K562 (cell line): ENCODE results near the gene CALML3. TPM values are rescaled to one million over a fixed set of nuclear protein-coding genes. Genes with fewer than 3 reads are reported as not detected.

Source experiments
- ATF1 ChIP-seq, 2 experiments: fragments of 450-650 bp in 1 of 2; IDR thresholded peaks; 2 replicates each; pipeline ENCODE4 v1.6.1; 2016; ENCODE audit warnings: missing compliant biosample characterization in 1 of 2, missing genetic modification characterization in 1 of 2
- BRD4 ChIP-seq: fragments of 200-600 bp; sonication (generic); IDR thresholded peaks from 2 replicates; pipeline ENCODE4 v1.6.1; 2017; ENCODE audit warnings: inconsistent platforms
- CREB1 ChIP-seq, 2 experiments: sonication (generic) in 1 of 2; formaldehyde crosslinking in 1 of 2; IDR thresholded peaks; 2 replicates each; pipeline versions ENCODE4 v1.6.1 to v1.8.0; 2012 to 2022; ENCODE audit warnings: inconsistent platforms in 1 of 2, mild to moderate bottlenecking in 1 of 2, missing genetic modification reagents in 1 of 2, moderate library complexity in 1 of 2
- FIP1L1 ChIP-seq: fragments of 200-400 bp; formaldehyde crosslinking; IDR thresholded peaks from 2 replicates; pipeline ENCODE4 v1.6.1; 2018; ENCODE audit warnings: mild to moderate bottlenecking, low read depth, low read length; ENCODE audit not compliant: poor library complexity, severe bottlenecking
- HDGF ChIP-seq: fragments of 450-650 bp; IDR thresholded peaks from 2 replicates; pipeline ENCODE4 v1.6.1; 2016
- MTA1 ChIP-seq: fragments of 450-650 bp; IDR thresholded peaks from 2 replicates; pipeline ENCODE4 v1.6.1; 2017; ENCODE audit warnings: borderline replicate concordance
- MTF1 ChIP-seq: fragments of 250-450 bp; sonication (Bioruptor Pico); IDR thresholded peaks from 2 replicates; pipeline ENCODE4 v1.9.0; 2021; ENCODE audit warnings: moderate library complexity, mild to moderate bottlenecking, inconsistent platforms, borderline replicate concordance
- MYC ChIP-seq, 2 experiments: fragments of 250-450 bp in 1 of 2; sonication (Bioruptor Pico) in 1 of 2; IDR thresholded peaks; 2 replicates each; pipeline versions ENCODE4 v1.5.1 to v1.6.1; 2012 to 2021; ENCODE audit warnings: low read depth in 2 of 2, borderline replicate concordance in 1 of 2, improper control_type of control experiment in 1 of 2, low read length in 1 of 2, mild to moderate bottlenecking in 1 of 2, moderate library complexity in 1 of 2
- PCBP2 ChIP-seq: fragments of 200-400 bp; formaldehyde crosslinking; IDR thresholded peaks from 2 replicates; pipeline ENCODE4 v1.6.1; 2018; ENCODE audit warnings: low read length, low read depth, mild to moderate bottlenecking, moderate library complexity; ENCODE audit not compliant: poor library complexity, severe bottlenecking
- RAD21 ChIP-seq, 2 experiments: fragments of 250-450 bp in 1 of 2; fragments of 450-650 bp in 1 of 2; sonication (Bioruptor Pico) in 1 of 2; formaldehyde crosslinking in 1 of 2; IDR thresholded peaks in 1 of 2; conservative IDR thresholded peaks in 1 of 2; 2 replicates each; pipeline versions ENCODE4 v1.4.0 to v1.8.0; 2020 to 2022; ENCODE audit warnings: mild to moderate bottlenecking in 2 of 2, moderate library complexity in 1 of 2
- SMAD4 ChIP-seq: fragments of 250-450 bp; sonication (Bioruptor Pico); conservative IDR thresholded peaks from 2 replicates; pipeline ENCODE4 v1.8.0; 2021; ENCODE audit warnings: inconsistent platforms, mild to moderate bottlenecking, moderate library complexity
- SRSF1 ChIP-seq: fragments of 200-400 bp; formaldehyde crosslinking; IDR thresholded peaks from 2 replicates; pipeline ENCODE4 v1.6.1; 2017; ENCODE audit warnings: mild to moderate bottlenecking, low read depth, low read length, moderate library complexity
- SUPT5H ChIP-seq: fragments of 450-650 bp; IDR thresholded peaks from 2 replicates; pipeline ENCODE4 v1.6.1; 2016
- TOE1 ChIP-seq, 2 experiments: fragments of 450-650 bp in 1 of 2; sonication (generic) in 1 of 2; formaldehyde crosslinking in 1 of 2; IDR thresholded peaks; 2 replicates each; pipeline versions ENCODE4 v1.7.1 to v1.8.0; 2016 to 2022; ENCODE audit warnings: borderline replicate concordance in 2 of 2, mild to moderate bottlenecking in 2 of 2, antibody characterized with exemption in 1 of 2, inconsistent platforms in 1 of 2, low read depth in 1 of 2, missing genetic modification reagents in 1 of 2, moderate library complexity in 1 of 2
- ZNF24 ChIP-seq: fragments of 450-650 bp; IDR thresholded peaks from 2 replicates; pipeline ENCODE4 v1.6.1; 2016
- ZNF57 ChIP-seq: fragments of 450-650 bp; formaldehyde crosslinking; IDR thresholded peaks from 2 replicates; pipeline ENCODE4 v1.4.0; 2020; ENCODE audit warnings: mild to moderate bottlenecking, moderate library complexity
- ZNF780A ChIP-seq: fragments of 250-450 bp; sonication (Bioruptor Pico); IDR thresholded peaks from 2 replicates; pipeline ENCODE4 v1.5.0; 2021; ENCODE audit warnings: mild to moderate bottlenecking
- polyA plus RNA-seq, 8 experiments: library from polyadenylated mRNA; depleted of rRNA in 4 of 8; stranded (reverse) in 5 of 8; unstranded in 3 of 8; fragments of >200 nt; fragmentation: Nextera tagmentation in 2 of 8; fragmentation: Illumina TruSeq in 1 of 8; extraction: Ambion mirVana in 2 of 8; extraction: Trizol in 1 of 8; gene quantifications; 2 replicates each; pipeline versions ENCODE4 v1.2.1 to v1.2.3, GENCODE V29; 2011 to 2014; ENCODE audit warnings: inconsistent platforms in 1 of 8, missing spikeins in 1 of 8
- total RNA-seq, 7 experiments: library from RNA; depleted of rRNA in 6 of 7; stranded (reverse); fragments of >200 nt in 6 of 7; fragmentation: Illumina TruSeq in 2 of 7; extraction: Trizol in 2 of 7; gene quantifications; 2 replicates each; pipeline versions ENCODE4 v1.2.1 to v1.2.3, GENCODE V29; 2011 to 2021; ENCODE audit warnings: low replicate concordance in 1 of 7
- TF ChIP-seq, protein P1 (sequence below): sonication (generic); formaldehyde crosslinking; IDR thresholded peaks from 2 replicates; pipeline ENCODE4 v1.8.0; 2023; ENCODE audit warnings: missing genetic modification reagents, mild to moderate bottlenecking, borderline replicate concordance
- TF ChIP-seq, protein P2 (sequence below): fragments of 450-650 bp; IDR thresholded peaks from 2 replicates; pipeline ENCODE4 v1.6.1; 2016; ENCODE audit warnings: low read depth, mild to moderate bottlenecking, moderate library complexity
- TF ChIP-seq, protein P3 (sequence below): sonication (generic); formaldehyde crosslinking; IDR thresholded peaks from 2 replicates; pipeline ENCODE4 v1.8.1; 2023; ENCODE audit warnings: mild to moderate bottlenecking, missing genetic modification reagents

Gene CALML3
- total and polyA plus RNA-seq, 9 of the 15 experiments (the other 6 are each of a cell fraction or from before 2014, with no cell fraction given) = not detected

DNA sequence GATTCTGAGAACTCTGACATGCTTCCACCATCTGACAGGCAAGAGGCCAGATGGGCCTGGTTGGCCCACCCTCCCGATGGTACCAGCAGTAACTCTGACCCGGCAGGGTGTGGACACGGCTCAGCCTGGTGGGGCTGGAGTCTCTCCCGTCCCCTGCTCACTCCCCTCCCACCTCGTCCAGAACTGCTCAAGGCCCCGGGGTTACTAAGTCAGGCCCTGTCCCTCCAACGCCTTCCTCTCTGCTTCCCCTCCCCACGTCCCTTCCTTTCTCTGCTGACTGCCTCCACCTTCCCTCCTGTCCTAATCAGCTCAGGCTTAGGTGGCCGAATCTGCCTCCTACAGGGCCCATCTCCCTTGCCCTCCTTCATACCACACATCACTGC is 37.9 kb upstream of the CALML3 start (continued):
- no peak for TF ChIP-seq CREB1 (IDR thresholded peaks at IDR 0.05)
- 0 out of 2 replicates have a peak, but pooled peaks have one; percentile 8 for TF ChIP-seq CREB1 (CRISPR knock-in tag; IDR thresholded peaks at IDR 0.05)
- TF ChIP-seq FIP1L1 = no peak
- no peak for TF ChIP-seq ZNF780A (CRISPR knock-in tag)
- TF ChIP-seq SMAD4 (CRISPR knock-in tag) = 0 out of 2 replicates have a peak, but pooled peaks have one; percentile 31
- TF ChIP-seq MTF1 = no peak
- TF ChIP-seq SUPT5H = no peak
- peak in 1 of 2 experiments; percentile 11; a peak in 1 of 4 replicates for TF ChIP-seq RAD21 (CRISPR knock-in tag; conservative IDR thresholded peaks at IDR 0.05 in 1 of 2, IDR thresholded peaks at IDR 0.05 in 1 of 2)
- no peak for TF ChIP-seq SRSF1
- TF ChIP-seq, protein P1, sequence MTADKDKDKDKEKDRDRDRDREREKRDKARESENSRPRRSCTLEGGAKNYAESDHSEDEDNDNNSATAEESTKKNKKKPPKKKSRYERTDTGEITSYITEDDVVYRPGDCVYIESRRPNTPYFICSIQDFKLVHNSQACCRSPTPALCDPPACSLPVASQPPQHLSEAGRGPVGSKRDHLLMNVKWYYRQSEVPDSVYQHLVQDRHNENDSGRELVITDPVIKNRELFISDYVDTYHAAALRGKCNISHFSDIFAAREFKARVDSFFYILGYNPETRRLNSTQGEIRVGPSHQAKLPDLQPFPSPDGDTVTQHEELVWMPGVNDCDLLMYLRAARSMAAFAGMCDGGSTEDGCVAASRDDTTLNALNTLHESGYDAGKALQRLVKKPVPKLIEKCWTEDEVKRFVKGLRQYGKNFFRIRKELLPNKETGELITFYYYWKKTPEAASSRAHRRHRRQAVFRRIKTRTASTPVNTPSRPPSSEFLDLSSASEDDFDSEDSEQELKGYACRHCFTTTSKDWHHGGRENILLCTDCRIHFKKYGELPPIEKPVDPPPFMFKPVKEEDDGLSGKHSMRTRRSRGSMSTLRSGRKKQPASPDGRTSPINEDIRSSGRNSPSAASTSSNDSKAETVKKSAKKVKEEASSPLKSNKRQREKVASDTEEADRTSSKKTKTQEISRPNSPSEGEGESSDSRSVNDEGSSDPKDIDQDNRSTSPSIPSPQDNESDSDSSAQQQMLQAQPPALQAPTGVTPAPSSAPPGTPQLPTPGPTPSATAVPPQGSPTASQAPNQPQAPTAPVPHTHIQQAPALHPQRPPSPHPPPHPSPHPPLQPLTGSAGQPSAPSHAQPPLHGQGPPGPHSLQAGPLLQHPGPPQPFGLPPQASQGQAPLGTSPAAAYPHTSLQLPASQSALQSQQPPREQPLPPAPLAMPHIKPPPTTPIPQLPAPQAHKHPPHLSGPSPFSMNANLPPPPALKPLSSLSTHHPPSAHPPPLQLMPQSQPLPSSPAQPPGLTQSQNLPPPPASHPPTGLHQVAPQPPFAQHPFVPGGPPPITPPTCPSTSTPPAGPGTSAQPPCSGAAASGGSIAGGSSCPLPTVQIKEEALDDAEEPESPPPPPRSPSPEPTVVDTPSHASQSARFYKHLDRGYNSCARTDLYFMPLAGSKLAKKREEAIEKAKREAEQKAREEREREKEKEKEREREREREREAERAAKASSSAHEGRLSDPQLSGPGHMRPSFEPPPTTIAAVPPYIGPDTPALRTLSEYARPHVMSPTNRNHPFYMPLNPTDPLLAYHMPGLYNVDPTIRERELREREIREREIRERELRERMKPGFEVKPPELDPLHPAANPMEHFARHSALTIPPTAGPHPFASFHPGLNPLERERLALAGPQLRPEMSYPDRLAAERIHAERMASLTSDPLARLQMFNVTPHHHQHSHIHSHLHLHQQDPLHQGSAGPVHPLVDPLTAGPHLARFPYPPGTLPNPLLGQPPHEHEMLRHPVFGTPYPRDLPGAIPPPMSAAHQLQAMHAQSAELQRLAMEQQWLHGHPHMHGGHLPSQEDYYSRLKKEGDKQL (CRISPR knock-in tag) = no peak
- no peak for TF ChIP-seq MYC (IDR thresholded peaks at IDR 0.05; ENCODE audit: low read depth, low read length)
- no peak for TF ChIP-seq MYC (CRISPR knock-in tag; IDR thresholded peaks at IDR 0.05; ENCODE audit: borderline replicate concordance, low read depth)
- no peak for TF ChIP-seq BRD4
- TF ChIP-seq ZNF57 (CRISPR knock-in tag) = no peak
- TF ChIP-seq PCBP2 = no peak
- 0 out of 2 replicates have a peak, but pooled peaks have one; percentile 38 for TF ChIP-seq TOE1 (IDR thresholded peaks at IDR 0.05; ENCODE audit: borderline replicate concordance)
- TF ChIP-seq TOE1 (CRISPR knock-in tag; IDR thresholded peaks at IDR 0.05; ENCODE audit: borderline replicate concordance, low read depth) = no peak
- TF ChIP-seq, protein P2, sequence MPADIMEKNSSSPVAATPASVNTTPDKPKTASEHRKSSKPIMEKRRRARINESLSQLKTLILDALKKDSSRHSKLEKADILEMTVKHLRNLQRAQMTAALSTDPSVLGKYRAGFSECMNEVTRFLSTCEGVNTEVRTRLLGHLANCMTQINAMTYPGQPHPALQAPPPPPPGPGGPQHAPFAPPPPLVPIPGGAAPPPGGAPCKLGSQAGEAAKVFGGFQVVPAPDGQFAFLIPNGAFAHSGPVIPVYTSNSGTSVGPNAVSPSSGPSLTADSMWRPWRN = no peak
- TF ChIP-seq, protein P3, sequence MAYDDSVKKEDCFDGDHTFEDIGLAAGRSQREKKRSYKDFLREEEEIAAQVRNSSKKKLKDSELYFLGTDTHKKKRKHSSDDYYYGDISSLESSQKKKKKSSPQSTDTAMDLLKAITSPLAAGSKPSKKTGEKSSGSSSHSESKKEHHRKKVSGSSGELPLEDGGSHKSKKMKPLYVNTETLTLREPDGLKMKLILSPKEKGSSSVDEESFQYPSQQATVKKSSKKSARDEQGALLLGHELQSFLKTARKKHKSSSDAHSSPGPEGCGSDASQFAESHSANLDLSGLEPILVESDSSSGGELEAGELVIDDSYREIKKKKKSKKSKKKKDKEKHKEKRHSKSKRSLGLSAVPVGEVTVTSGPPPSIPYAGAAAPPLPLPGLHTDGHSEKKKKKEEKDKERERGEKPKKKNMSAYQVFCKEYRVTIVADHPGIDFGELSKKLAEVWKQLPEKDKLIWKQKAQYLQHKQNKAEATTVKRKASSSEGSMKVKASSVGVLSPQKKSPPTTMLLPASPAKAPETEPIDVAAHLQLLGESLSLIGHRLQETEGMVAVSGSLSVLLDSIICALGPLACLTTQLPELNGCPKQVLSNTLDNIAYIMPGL (CRISPR knock-in tag) = no peak
- peak; percentile 42; the same call in 1 of the 2 replicates for TF ChIP-seq MTA1
- peak; percentile 93; the same call in 1 of the 2 replicates for TF ChIP-seq HDGF
- TF ChIP-seq ZNF24 = no peak
- TF ChIP-seq ATF1 (CRISPR knock-in tag; IDR thresholded peaks at IDR 0.05) = no peak
- TF ChIP-seq ATF1 (tag; IDR thresholded peaks at IDR 0.05) = no peak
